NCI-H526 (cell line): ENCODE data around the gene RIPK1.

Experiments
- DNase-seq, 2 experiments: peaks; one replicate each; lab custom pipeline; 2025; lab: John Stamatoyannopoulos, UW

Gene RIPK1

DNA sequence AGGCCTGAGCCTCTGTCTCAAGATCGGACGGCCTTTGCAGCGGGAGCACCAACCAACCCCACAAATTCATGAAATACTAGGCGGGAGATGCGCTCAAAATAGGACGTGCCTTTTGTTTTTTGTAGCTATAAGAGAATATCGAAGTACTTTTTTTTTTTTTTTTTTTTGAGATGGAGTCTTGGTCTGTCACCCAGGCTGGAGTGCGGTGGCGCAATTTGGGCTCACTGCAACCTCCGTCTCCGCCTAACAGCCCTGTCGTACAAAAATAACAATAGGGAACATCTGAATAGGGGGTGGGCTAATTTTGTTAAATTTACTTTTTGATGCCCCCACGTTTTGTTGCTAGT lies 94.9 kb downstream of the RIPK1 start:
- peak in 1 of 2 experiments; percentile 58 for DNase-seq

DNA sequence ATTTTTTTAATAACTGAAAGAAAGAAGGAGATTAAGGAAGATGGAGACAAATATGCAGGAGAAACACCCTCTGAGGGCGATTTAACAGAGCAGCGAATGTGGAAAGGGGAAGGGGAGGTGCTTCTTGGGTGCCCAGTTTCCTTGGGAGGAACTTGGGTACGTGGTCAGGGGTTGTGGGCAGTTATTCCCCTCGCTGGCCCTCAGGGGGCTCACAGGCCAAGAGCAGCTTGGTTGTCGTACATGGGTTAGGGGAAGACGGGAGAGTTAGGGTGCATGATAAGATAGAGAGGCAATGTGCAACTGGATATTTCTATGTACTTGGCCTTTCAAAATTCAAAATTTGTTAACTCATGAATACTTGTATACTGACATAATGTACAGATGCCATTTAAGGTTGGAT lies 96.1 kb downstream of the RIPK1 start:
- no peak for DNase-seq
